Nephron progenitor cell (in vitro differentiated cells): ENCODE data around the gene NAGS.

ENCODE experiments used
- DNase-seq: peaks from one replicate; pipeline ENCODE4 v3.0.0; 2021
- H3K27ac Mint-ChIP-seq: 2 replicates; pipeline ENCODE4 v1.8.0; 2021; ENCODE audit warnings: mild to moderate bottlenecking, moderate library complexity, mixed read lengths
- H3K27me3 Mint-ChIP-seq: 2 replicates; pipeline ENCODE4 v1.8.0; 2021; ENCODE audit warnings: mild to moderate bottlenecking, low read depth, mixed read lengths; ENCODE audit not compliant: poor library complexity
- H3K36me3 Mint-ChIP-seq: 2 replicates; pipeline ENCODE4 v1.8.0; 2021; ENCODE audit warnings: low read depth, mixed read lengths
- H3K4me1 Mint-ChIP-seq: 2 replicates; pipeline ENCODE4 v1.8.0; 2021; ENCODE audit warnings: mixed read lengths
- H3K4me3 Mint-ChIP-seq: 2 replicates; pipeline ENCODE4 v1.8.0; 2021; ENCODE audit warnings: mild to moderate bottlenecking, moderate library complexity, mixed read lengths
- H3K9me3 Mint-ChIP-seq: 2 replicates; pipeline ENCODE4 v1.8.0; 2021; ENCODE audit warnings: mild to moderate bottlenecking, moderate library complexity, mixed read lengths
- CTCF ChIP-seq: fragments of 200-600 bp; sonication (generic); IDR thresholded peaks from 2 replicates; pipeline ENCODE4 v1.5.0; 2021; ENCODE audit warnings: antibody characterized with exemption

NAGS gene

GRCh38 chr17:44008205-44008909 lies 3.9 kb downstream of the NAGS start:
- DNase-seq: no peak
- Mint-ChIP-seq H3K9me3 (no peaks in the 10 kb centered on the region), H3K27ac (no peak overlapping the region), H3K27me3 (peaks cover 41% of the 10 kb centered on the region), H3K4me1 (peaks cover 22% of the 10 kb centered on the region), H3K4me3 (peak overlapping the region; percentile 88), H3K36me3 (peaks cover 15% of the 10 kb centered on the region)
- no peak for TF ChIP-seq CTCF

DNA sequence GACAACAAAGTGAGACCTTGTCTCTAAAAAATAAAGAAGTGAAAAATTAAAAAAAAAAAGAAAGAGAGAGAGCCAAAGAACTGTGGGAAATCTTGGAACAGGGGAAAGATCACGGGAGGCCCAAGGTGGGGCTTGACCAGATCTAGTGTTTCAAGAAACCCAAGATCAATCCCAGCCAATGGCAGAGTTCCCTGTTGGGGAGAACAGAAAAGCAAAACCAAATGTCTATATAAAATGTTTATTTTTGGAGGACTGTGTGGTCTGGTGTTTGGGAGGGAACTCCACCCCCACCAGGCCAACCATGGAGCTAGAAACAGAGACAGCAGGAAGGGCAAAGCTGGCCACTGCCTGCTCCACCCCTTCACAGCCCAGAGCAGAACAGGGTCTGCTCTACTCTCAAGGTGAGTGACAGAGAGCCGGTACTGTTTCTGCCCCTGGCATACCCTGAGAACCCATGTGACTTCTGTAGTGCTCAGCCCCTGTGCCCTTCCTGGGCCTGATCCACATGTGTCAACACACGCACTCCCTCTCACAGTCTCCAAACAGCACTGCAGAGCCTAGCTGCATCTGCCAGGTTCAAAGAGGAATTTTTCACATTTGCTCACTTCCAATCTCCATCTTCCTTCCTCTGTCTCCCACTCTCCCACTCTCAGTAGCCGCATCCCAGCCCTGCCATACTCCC lies 6.7 kb downstream of the NAGS start:
- TF ChIP-seq CTCF: no peak
- peak overlapping the region; percentile 81 for H3K27ac Mint-ChIP-seq
- H3K4me3 Mint-ChIP-seq: no peak overlapping the region
- no peak for DNase-seq
- H3K36me3 Mint-ChIP-seq: peaks cover 15% of the 10 kb centered on the region
- H3K9me3 Mint-ChIP-seq: no peaks in the 10 kb centered on the region
- H3K27me3 Mint-ChIP-seq: peaks cover 14% of the 10 kb centered on the region
- H3K4me1 Mint-ChIP-seq: peaks cover 36% of the 10 kb centered on the region

DNA sequence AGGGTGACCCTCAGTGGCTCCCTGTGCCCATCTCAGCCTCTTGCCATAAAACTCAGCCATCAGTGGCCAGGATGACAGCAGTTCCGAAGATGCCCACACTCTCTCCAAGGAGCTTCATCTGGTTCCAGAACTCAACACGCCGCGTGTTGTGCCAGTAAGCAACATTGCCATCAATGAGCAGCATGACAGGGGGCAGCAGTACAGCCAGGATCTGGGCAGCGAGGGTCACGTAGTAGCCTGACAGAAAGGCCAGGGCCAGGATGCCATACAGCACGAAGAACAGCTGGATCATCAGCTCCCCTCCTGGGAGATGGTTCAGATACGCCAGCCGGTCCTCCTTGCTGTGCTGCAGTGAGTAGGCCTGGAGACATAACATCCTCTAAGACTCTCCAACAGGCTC lies 7.5 kb downstream of the NAGS start:
- no peak for TF ChIP-seq CTCF
- DNase-seq: no peak
- H3K4me1 Mint-ChIP-seq: peaks cover 33% of the 10 kb centered on the region
- no peak overlapping the region for H3K4me3 Mint-ChIP-seq
- H3K36me3 Mint-ChIP-seq: peaks cover 15% of the 10 kb centered on the region
- H3K27me3 Mint-ChIP-seq: peaks cover 7% of the 10 kb centered on the region
- no peaks in the 10 kb centered on the region for H3K9me3 Mint-ChIP-seq
- H3K27ac Mint-ChIP-seq: no peak overlapping the region

GRCh38 chr17:44012391-44012790 lies 8.0 kb downstream of the NAGS start:
- no peak for TF ChIP-seq CTCF
- no peaks in the 10 kb centered on the region for H3K9me3 Mint-ChIP-seq
- peaks cover 33% of the 10 kb centered on the region for H3K4me1 Mint-ChIP-seq
- H3K27ac Mint-ChIP-seq: no peak overlapping the region
- DNase-seq: no peak
- H3K36me3 Mint-ChIP-seq: peaks cover 15% of the 10 kb centered on the region
- peaks cover 6% of the 10 kb centered on the region for H3K27me3 Mint-ChIP-seq
- no peak overlapping the region for H3K4me3 Mint-ChIP-seq

GRCh38 chr17:44012874-44013273 lies 8.5 kb downstream of the NAGS start:
- no peaks in the 10 kb centered on the region for H3K9me3 Mint-ChIP-seq
- no peak for DNase-seq
- H3K4me1 Mint-ChIP-seq: peaks cover 29% of the 10 kb centered on the region
- no peak overlapping the region for H3K27ac Mint-ChIP-seq
- peaks cover 6% of the 10 kb centered on the region for H3K27me3 Mint-ChIP-seq
- no peak for TF ChIP-seq CTCF
- H3K4me3 Mint-ChIP-seq: peak overlapping the region; percentile 100
- H3K36me3 Mint-ChIP-seq: peaks cover 15% of the 10 kb centered on the region

GRCh38 chr17:44014133-44014436 lies 9.7 kb downstream of the NAGS start:
- Mint-ChIP-seq H3K9me3 (no peaks in the 10 kb centered on the region), H3K4me1 (peaks cover 21% of the 10 kb centered on the region)

More at GRCh38 chr17:44014133-44014436, 9.7 kb downstream of the NAGS start:
- H3K4me3 Mint-ChIP-seq: peak overlapping the region; percentile 100
- H3K27me3 Mint-ChIP-seq: no peaks in the 10 kb centered on the region
- DNase-seq: no peak
- TF ChIP-seq CTCF: no peak
- peaks cover 15% of the 10 kb centered on the region for H3K36me3 Mint-ChIP-seq
- H3K27ac Mint-ChIP-seq: peak overlapping the region; percentile 99
